ENCODE results near the gene CAMK1G.

The CAMK1G gene

DNA sequence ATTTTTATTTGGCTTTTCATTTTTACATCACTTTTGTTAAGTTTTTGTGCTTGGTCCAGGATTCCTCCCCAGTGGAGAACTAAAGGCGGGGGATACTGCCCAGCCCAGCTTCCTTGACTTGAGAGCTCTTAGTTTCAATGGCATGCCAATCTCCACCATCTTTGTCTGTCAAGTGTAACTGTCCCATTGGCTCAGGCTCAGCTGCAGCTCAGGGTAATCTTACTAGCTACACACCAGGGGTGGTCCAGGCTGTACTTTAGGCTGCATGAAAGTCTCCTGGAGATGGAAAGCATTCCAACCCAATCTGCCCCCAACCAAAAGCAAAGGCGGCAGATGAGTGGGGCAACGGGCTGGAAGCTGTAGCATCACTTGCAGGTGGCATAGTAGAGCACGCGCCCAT is 31.4 kb downstream of the CAMK1G start:
- no peak overlapping the region for H3K4me3 ChIP-seq (ENCODE audit: low read depth in 1 of 2, low read length in 2 of 2)
- H3K27ac ChIP-seq (ENCODE audit: low read length) = no peak overlapping the region
- no peaks in the 10 kb centered on the region for H3K27me3 ChIP-seq (ENCODE audit: low read depth, low read length)
- no peaks in the 10 kb centered on the region for H3K4me1 ChIP-seq (ENCODE audit: control insufficient read depth in 1 of 2, insufficient read depth in 2 of 2, low read length in 2 of 2)
- H3K9me3 ChIP-seq (ENCODE audit: control insufficient read depth in 1 of 2, low read length in 2 of 2) = no peaks in the 10 kb centered on the region
- H3K36me3 ChIP-seq (ENCODE audit: control insufficient read depth in 1 of 2, insufficient read depth in 2 of 2, low read length in 2 of 2) = no peaks in the 10 kb centered on the region

DNA sequence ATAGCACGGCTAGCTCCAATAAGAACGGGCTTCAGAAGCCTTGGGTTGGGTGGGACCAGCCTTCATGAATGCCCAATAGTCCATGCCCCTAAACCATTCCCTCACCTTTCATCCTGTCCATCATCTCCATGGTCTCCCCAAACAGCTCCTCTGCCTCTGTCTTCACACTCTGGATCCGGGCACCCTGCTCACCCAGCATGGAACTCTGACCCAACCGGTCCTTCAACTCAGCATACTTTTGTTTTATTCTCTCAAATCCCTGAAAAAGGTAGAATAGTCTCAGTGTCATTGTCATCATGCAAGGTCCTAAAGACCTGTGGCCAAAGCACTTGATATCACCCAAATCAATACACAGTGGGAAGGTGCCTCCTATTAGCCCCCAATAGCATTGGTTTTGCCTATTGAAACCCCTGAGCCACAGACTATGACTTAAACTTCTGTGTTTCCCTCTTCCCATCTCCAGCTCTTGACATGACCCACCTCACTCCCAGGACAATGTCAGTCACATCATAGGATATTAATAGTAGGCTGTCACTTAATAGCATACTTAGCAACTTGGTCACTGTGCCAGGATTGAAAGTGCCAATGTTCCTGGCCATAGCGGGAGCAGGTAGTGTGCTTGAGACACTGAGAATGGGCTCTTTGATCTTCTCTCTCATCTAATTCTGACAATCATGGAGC is 33.0 kb downstream of the CAMK1G start:
- H3K27ac ChIP-seq (ENCODE audit: low read length) = no peak overlapping the region
- H3K27me3 ChIP-seq (ENCODE audit: low read depth, low read length) = no peaks in the 10 kb centered on the region
- no peak overlapping the region for H3K4me3 ChIP-seq (ENCODE audit: low read depth in 1 of 2, low read length in 2 of 2)
- no peaks in the 10 kb centered on the region for H3K36me3 ChIP-seq (ENCODE audit: control insufficient read depth in 1 of 2, insufficient read depth in 2 of 2, low read length in 2 of 2)
- no peaks in the 10 kb centered on the region for H3K4me1 ChIP-seq (ENCODE audit: control insufficient read depth in 1 of 2, insufficient read depth in 2 of 2, low read length in 2 of 2)
- no peaks in the 10 kb centered on the region for H3K9me3 ChIP-seq (ENCODE audit: control insufficient read depth in 1 of 2, low read length in 2 of 2)

DNA sequence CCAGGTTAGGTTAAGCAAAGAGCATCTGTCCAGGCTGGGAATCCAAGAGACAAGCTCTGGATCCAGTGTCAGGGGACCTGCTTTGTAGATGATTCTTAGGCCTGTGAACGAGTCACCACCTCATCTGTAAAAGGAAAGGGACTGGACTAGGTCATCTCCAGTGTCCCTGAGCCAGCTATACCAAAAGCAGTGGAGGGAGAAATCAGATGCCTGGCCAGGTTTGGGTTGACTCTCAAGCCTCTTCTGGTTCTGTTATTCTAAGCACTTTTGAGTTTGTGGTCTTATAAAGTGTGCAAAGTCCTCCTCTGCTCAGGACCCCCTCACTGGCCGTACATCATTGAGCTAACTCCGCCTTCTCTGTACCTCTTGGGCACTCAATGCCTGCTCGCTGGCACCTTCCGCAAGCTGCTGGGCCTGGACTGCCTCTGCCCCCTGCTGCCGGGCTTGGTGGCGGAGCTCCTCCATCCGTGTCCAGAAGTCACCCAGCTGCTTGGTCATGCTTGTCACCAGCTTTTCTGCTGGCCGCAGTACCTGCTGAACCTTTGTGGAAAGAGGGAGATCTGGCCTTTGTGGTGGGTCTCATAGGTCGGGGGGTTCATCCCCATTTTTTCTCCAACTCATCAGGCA is 33.6 kb downstream of the CAMK1G start:
- Histone ChIP-seq H3K27ac (ENCODE audit: low read length) (no peak overlapping the region), H3K36me3 (ENCODE audit: control insufficient read depth in 1 of 2, insufficient read depth in 2 of 2, low read length in 2 of 2) (no peaks in the 10 kb centered on the region), H3K27me3 (ENCODE audit: low read depth, low read length) (no peaks in the 10 kb centered on the region), H3K9me3 (ENCODE audit: control insufficient read depth in 1 of 2, low read length in 2 of 2) (no peaks in the 10 kb centered on the region), H3K4me3 (ENCODE audit: low read depth in 1 of 2, low read length in 2 of 2) (no peak overlapping the region), H3K4me1 (ENCODE audit: control insufficient read depth in 1 of 2, insufficient read depth in 2 of 2, low read length in 2 of 2) (no peaks in the 10 kb centered on the region)

DNA sequence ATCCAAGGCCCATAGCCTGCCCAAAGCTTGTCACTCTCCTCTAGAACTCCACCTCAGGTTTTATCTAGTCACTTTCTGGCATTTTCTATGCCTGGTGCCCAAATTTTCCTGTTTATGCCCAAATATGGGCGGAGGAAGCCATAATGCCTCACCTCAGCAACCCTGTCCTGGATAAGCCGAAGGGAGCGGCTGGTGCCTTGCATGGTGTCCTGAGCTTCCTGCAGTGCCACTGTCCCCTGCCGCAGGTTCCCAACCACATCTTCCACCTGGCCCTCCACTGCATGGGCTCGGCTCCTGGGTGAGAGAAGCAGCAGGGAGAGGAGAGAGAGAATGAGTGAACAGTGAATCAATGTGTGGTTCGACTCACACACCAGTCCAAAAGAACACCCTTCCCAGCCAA is 34.2 kb downstream of the CAMK1G start:
- Histone ChIP-seq H3K36me3 (ENCODE audit: control insufficient read depth in 1 of 2, insufficient read depth in 2 of 2, low read length in 2 of 2) (no peaks in the 10 kb centered on the region), H3K4me1 (ENCODE audit: control insufficient read depth in 1 of 2, insufficient read depth in 2 of 2, low read length in 2 of 2) (no peaks in the 10 kb centered on the region)

DNA sequence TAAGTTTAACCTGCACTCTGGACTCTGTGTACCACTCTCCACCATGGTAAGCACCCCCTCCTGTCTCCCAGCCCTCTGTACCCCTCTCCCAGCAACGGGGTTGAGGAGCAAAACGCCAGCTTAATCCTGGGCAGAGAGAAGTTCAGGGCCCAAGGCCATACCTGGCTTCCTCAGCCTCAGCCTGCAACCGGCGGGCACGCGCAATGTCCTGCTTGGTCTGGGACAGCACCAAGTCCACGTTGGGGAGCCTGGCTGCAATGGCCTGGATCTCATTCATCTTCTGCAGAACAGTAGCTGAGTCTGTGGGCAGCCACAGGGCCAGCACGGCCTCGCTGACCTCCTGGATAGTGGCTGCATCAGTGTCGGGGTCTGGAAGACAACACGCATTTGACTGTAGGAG is 34.8 kb downstream of the CAMK1G start:
- no peak overlapping the region for H3K4me3 ChIP-seq (ENCODE audit: low read depth in 1 of 2, low read length in 2 of 2)
- H3K27ac ChIP-seq (ENCODE audit: low read length) = no peak overlapping the region
- no peaks in the 10 kb centered on the region for H3K9me3 ChIP-seq (ENCODE audit: control insufficient read depth in 1 of 2, low read length in 2 of 2)
- H3K36me3 ChIP-seq (ENCODE audit: control insufficient read depth in 1 of 2, insufficient read depth in 2 of 2, low read length in 2 of 2) = no peaks in the 10 kb centered on the region
- H3K4me1 ChIP-seq (ENCODE audit: control insufficient read depth in 1 of 2, insufficient read depth in 2 of 2, low read length in 2 of 2) = no peaks in the 10 kb centered on the region
- H3K27me3 ChIP-seq (ENCODE audit: low read depth, low read length) = no peaks in the 10 kb centered on the region

More for the DNA sequence above, 34.2 kb downstream of the CAMK1G start:
- no peaks in the 10 kb centered on the region for H3K27me3 ChIP-seq (ENCODE audit: low read depth, low read length)
- no peaks in the 10 kb centered on the region for H3K9me3 ChIP-seq (ENCODE audit: control insufficient read depth in 1 of 2, low read length in 2 of 2)
- H3K27ac ChIP-seq (ENCODE audit: low read length) = no peak overlapping the region
- no peak overlapping the region for H3K4me3 ChIP-seq (ENCODE audit: low read depth in 1 of 2, low read length in 2 of 2)

DNA sequence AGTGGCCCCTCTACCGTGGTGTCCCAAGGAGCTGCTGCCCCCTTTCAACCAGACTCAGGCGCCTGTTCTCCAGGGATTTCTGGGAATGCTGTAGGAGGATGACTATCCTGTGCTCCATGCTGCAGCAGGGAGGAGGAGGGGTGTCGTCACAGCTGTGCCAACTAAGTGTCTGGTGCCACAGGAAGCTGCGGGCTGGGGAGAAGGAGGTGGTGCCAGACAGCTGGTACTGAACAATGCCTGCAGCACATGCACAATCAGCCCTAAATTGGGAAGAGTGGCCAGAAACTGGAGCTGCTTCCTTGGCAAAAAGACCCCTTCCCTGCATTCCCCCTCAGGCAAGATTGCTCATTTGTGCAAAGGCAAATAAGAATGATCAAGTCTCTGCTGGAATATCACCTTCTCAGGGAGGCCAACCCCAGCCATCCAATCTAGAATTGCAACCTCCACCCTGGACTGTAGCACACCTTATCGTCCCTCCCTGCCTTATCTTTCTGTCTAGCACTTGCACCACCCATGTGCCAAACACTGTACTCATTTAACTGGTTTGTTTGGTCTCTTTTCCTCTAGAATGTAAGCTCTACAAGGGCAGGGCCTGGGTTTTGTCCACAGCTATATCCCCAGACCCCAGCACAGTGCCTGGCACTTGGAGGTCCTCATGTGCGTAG is 35.4 kb downstream of the CAMK1G start:
- Histone ChIP-seq H3K36me3 (ENCODE audit: control insufficient read depth in 1 of 2, insufficient read depth in 2 of 2, low read length in 2 of 2) (no peaks in the 10 kb centered on the region), H3K4me1 (ENCODE audit: control insufficient read depth in 1 of 2, insufficient read depth in 2 of 2, low read length in 2 of 2) (no peaks in the 10 kb centered on the region), H3K27ac (ENCODE audit: low read length) (no peak overlapping the region), H3K27me3 (ENCODE audit: low read depth, low read length) (no peaks in the 10 kb centered on the region), H3K9me3 (ENCODE audit: control insufficient read depth in 1 of 2, low read length in 2 of 2) (no peaks in the 10 kb centered on the region), H3K4me3 (ENCODE audit: low read depth in 1 of 2, low read length in 2 of 2) (no peak overlapping the region)

DNA sequence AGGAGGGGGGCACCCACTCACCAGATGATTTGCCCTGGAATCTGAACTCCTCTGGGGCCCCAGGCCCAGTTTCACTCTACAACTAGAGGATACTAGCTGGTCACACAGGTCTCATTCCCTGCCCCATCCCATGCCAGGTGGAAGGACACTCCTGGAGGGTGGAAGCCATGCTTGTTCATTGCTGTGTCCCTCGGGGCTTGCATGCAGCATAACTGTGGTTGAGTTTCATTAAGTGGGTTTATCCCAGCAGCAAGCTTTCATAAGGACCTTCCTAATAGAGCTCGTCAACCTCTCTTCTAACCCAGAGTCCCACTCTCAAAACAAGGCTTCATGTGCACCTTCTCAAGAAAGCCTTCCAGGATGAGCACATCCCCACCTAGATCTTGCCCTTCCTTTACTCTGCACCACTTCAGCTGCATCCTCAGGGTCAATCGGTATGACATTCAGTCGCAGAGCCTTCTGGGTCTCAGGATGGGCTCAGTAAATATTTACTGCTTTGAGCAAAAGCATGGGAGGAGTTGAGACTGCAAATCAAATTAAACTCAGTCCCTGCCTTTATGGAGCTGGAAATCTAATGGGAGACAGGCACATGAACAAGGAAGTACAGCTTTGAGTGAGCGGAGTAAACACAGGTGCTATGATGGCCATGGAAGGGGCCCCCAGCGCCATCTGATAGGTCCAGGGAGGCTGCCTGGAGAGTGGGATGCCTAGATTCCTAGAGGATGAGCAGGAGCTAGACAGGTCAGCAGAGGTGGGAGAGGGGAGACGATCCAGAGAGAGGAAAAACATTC is 36.4 kb downstream of the CAMK1G start:
- H3K4me1 ChIP-seq (ENCODE audit: control insufficient read depth in 1 of 2, insufficient read depth in 2 of 2, low read length in 2 of 2) = no peaks in the 10 kb centered on the region
- no peaks in the 10 kb centered on the region for H3K9me3 ChIP-seq (ENCODE audit: control insufficient read depth in 1 of 2, low read length in 2 of 2)
- H3K4me3 ChIP-seq (ENCODE audit: low read depth in 1 of 2, low read length in 2 of 2) = no peak overlapping the region
- H3K27me3 ChIP-seq (ENCODE audit: low read depth, low read length) = no peaks in the 10 kb centered on the region
- no peaks in the 10 kb centered on the region for H3K36me3 ChIP-seq (ENCODE audit: control insufficient read depth in 1 of 2, insufficient read depth in 2 of 2, low read length in 2 of 2)
- H3K27ac ChIP-seq (ENCODE audit: low read length) = no peak overlapping the region

DNA sequence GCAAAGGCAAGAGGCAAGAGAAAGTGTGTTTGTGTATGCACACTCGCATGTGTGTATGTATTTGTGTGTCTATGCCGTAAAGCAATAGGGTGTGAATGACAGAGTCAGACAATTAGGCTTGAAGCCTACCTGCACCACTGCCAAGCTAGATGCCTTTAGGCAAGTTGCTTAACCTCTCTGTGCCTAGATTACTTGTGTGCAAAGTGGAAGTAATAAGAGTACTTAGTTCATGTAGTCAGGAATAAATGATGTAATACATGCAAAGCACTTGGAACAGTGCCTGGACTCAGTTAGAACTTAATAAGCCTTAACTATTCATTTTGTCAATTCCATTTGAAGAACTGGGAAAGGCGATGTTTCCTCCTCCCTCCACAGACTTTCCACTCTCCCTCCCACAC is 37.0 kb downstream of the CAMK1G start:
- H3K9me3 ChIP-seq (ENCODE audit: control insufficient read depth in 1 of 2, low read length in 2 of 2) = no peaks in the 10 kb centered on the region
- H3K4me3 ChIP-seq (ENCODE audit: low read depth in 1 of 2, low read length in 2 of 2) = no peak overlapping the region
- H3K4me1 ChIP-seq (ENCODE audit: control insufficient read depth in 1 of 2, insufficient read depth in 2 of 2, low read length in 2 of 2) = peaks cover 0 to 4% of the 10 kb centered on the region in 2 donors
- H3K36me3 ChIP-seq (ENCODE audit: control insufficient read depth in 1 of 2, insufficient read depth in 2 of 2, low read length in 2 of 2) = no peaks in the 10 kb centered on the region
- no peak overlapping the region for H3K27ac ChIP-seq (ENCODE audit: low read length)
- no peaks in the 10 kb centered on the region for H3K27me3 ChIP-seq (ENCODE audit: low read depth, low read length)

DNA sequence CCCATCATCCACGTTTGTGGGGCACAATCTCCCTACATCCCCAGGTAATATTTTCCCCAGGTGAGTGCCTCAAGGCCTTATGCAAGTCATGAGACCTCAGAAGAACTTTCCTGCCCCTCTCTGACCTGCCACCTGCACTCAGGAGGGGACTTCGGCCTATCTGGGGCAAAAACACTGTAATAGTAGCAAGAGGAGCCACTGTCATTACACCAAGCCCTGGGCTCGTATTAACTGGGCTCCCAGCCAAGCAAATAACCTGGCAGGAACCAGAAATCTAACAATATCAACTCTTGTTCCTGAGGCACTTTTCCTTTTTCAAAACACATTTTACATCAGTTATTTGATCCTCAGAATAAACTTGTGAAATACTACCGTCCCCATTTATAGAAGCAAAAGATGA is 37.8 kb downstream of the CAMK1G start:
- H3K4me3 ChIP-seq (ENCODE audit: low read depth in 1 of 2, low read length in 2 of 2) = no peak overlapping the region
- no peaks in the 10 kb centered on the region for H3K9me3 ChIP-seq (ENCODE audit: control insufficient read depth in 1 of 2, low read length in 2 of 2)
- H3K27ac ChIP-seq (ENCODE audit: low read length) = no peak overlapping the region
- no peaks in the 10 kb centered on the region for H3K36me3 ChIP-seq (ENCODE audit: control insufficient read depth in 1 of 2, insufficient read depth in 2 of 2, low read length in 2 of 2)
- H3K4me1 ChIP-seq (ENCODE audit: control insufficient read depth in 1 of 2, insufficient read depth in 2 of 2, low read length in 2 of 2) = peaks cover 0 to 6% of the 10 kb centered on the region in 2 donors
- H3K27me3 ChIP-seq (ENCODE audit: low read depth, low read length) = no peaks in the 10 kb centered on the region

DNA sequence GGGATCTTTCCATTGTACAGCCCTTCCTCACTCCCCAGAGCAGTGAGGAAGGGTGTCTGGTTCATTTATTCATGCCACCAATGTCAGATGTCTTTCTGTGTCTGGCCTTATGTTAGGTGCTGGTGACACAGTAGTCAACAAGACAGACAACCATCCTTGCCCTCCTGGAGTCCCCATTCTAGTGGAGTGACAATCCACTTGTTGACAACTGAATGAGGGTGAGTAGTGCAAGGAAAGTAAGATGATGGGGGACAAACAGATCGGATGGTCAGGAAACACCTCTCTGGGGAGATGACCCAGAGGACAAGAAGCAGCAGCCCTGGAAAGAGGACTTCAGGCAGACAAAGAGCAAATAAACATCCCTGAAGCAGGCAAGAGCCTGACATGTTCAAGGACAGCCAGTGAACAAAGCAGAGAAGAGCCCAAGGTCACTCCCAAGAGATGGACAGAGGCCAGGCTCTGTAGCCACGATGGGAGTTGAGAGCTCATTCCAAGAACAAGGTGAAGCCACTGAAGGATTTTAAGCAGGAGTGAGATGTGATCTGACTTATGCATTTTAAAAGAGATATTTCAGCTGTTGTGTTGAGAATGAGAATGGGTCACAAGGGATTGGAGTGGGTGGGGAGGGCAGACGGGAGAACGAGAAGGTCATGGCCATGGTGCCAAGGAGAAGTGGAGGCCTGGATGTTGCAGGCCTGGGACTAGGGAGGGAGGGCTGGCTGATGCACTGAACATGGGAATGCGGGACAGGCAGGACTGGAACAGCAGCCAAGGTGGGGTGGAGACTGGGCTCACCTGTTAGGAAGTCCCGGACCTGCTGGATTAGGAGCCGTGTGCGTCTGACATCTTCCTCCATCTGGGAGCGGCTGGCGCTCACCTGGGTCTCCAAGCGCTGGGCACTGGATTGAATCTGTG is 38.5 kb downstream of the CAMK1G start:
- Histone ChIP-seq H3K9me3 (ENCODE audit: control insufficient read depth in 1 of 2, low read length in 2 of 2) (no peaks in the 10 kb centered on the region), H3K4me1 (ENCODE audit: control insufficient read depth in 1 of 2, insufficient read depth in 2 of 2, low read length in 2 of 2) (peaks cover 0 to 6% of the 10 kb centered on the region in 2 donors)

More for the DNA sequence above, 38.5 kb downstream of the CAMK1G start:
- Histone ChIP-seq H3K36me3 (ENCODE audit: control insufficient read depth in 1 of 2, insufficient read depth in 2 of 2, low read length in 2 of 2) (no peaks in the 10 kb centered on the region), H3K27ac (ENCODE audit: low read length) (no peak overlapping the region), H3K27me3 (ENCODE audit: low read depth, low read length) (no peaks in the 10 kb centered on the region), H3K4me3 (ENCODE audit: low read depth in 1 of 2, low read length in 2 of 2) (no peak overlapping the region)
